GM12891 (cell line): ENCODE data around the gene KIF6.

ENCODE experiments used
- POLR2A ChIP-seq: IDR thresholded peaks from 2 replicates; pipeline ENCODE4 v1.6.1; 2011; ENCODE audit warnings: low read depth, low read length, control low read depth
- POLR2AphosphoS5 ChIP-seq: IDR thresholded peaks from 2 replicates; pipeline ENCODE4 v1.6.1; 2011; ENCODE audit warnings: low read depth, low read length, control low read depth
- TAF1 ChIP-seq: IDR thresholded peaks from 2 replicates; pipeline ENCODE4 v1.6.1; 2011; ENCODE audit warnings: low read depth, low read length, control low read depth

DNA sequence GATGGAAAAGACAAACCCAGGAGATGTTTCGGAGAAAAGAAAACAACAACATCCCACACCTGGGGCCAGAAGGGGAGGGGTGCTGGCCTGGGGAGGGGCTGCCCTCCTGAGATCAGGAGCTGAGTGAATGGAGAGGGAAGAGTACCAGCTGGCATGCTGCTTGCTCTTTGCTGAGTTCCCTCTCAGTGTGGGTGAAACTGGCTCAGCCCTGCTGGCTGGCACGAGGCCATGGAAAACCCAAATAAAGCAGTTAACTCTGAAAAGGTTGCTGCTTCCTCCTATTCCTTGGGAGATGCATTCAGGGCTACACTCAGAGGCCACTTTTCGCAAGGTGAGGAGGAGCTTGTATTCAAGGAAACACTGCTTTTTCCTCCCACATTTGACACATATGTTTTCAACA, 394.7 kb downstream of the KIF6 start:
- no peak for TF ChIP-seq TAF1
- TF ChIP-seq POLR2AphosphoS5: no peak
- no peak for TF ChIP-seq POLR2A
